Bronchial epithelial cell (primary cell): ENCODE data around the gene SMURF1. TPM values are rescaled to one million over a fixed set of nuclear protein-coding genes. Genes with fewer than 3 reads are reported as not detected.

Source experiments
- DNase-seq: peaks from one replicate; pipeline ENCODE4 v3.0.0-alpha.2; 2010; ENCODE audit warnings: low read depth
- FAIRE-seq: peaks from 2 replicates; lab custom pipeline; 2011; peaks lifted over from hg19 to GRCh38; lab: Jason Lieb, UNC
- H3K27me3 ChIP-seq: 2 replicates; pipeline ENCODE4 v1.5.1; 2011; ENCODE audit warnings: low read length; ENCODE audit not compliant: control insufficient read depth, insufficient read depth
- H3K36me3 ChIP-seq: 2 replicates; pipeline ENCODE4 v1.5.1; 2011; ENCODE audit warnings: low read length; ENCODE audit not compliant: control insufficient read depth, insufficient read depth
- H3K4me3 ChIP-seq: 2 replicates; pipeline ENCODE4 v1.5.1; 2011; ENCODE audit warnings: mild to moderate bottlenecking, low read depth, low read length, control low read depth
- total RNA-seq: library from RNA; depleted of rRNA; stranded (reverse); fragments of >200 nt; gene quantifications from 2 replicates; pipeline ENCODE4 v1.2.1, GENCODE V29; 2014
- TF ChIP-seq, protein P1 (sequence below): IDR thresholded peaks from 2 replicates; pipeline ENCODE4 v1.5.1; 2011; ENCODE audit warnings: mild to moderate bottlenecking, moderate library complexity, low read length, control low read depth, inconsistent platforms; ENCODE audit not compliant: insufficient read depth, severe bottlenecking

The SMURF1 gene
- total RNA-seq, 1 donor from 2014 or later = 42.4 TPM

DNA sequence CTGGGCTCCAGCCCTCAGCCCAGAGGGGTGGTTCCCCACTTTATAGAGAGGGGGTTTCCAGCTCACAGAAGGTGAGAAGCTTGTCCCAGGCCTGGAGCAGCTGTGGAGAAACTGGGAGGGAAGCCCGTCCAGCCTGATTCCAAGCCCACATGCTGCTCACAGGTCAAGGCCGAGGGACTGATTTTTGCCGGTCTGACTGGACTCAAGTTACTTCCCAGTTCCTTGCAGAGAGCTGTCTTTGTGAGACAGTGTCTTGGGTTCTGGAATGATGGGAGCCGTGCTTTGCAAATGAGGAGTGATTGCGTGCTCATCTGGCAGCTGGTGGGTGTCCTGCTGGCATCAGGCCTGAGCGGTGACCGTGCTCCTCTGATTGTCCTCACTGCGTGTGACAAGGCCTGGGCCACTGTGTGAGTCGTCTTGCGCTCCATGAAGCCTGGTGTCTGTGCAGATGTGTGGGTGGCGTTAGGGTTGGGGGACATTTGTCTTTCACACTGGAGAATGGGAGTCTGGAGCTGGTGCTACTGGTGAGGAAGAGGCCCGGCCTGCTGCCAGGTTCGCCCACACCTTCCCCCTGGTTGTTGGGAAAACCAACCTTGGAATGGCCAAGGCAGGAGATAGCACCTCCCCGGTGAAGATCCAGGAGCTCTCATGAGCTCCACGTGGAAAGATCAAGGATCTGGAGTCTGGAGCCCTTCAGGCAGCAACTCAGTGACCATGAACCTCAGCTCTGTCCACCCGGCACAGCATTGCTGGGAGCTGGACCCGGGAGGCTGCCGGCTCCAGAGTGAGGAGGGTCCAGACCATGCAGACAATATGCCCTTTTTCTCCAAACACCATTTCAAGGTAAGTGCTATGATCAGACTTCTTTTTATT, 129.6 kb downstream of the SMURF1 start:
- H3K4me3 ChIP-seq = no peak overlapping the region
- peaks cover 27% of the 10 kb centered on the region for H3K36me3 ChIP-seq
- no peak for DNase-seq
- TF ChIP-seq, protein P1, sequence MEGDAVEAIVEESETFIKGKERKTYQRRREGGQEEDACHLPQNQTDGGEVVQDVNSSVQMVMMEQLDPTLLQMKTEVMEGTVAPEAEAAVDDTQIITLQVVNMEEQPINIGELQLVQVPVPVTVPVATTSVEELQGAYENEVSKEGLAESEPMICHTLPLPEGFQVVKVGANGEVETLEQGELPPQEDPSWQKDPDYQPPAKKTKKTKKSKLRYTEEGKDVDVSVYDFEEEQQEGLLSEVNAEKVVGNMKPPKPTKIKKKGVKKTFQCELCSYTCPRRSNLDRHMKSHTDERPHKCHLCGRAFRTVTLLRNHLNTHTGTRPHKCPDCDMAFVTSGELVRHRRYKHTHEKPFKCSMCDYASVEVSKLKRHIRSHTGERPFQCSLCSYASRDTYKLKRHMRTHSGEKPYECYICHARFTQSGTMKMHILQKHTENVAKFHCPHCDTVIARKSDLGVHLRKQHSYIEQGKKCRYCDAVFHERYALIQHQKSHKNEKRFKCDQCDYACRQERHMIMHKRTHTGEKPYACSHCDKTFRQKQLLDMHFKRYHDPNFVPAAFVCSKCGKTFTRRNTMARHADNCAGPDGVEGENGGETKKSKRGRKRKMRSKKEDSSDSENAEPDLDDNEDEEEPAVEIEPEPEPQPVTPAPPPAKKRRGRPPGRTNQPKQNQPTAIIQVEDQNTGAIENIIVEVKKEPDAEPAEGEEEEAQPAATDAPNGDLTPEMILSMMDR = no peak
- no peaks in the 10 kb centered on the region for H3K27me3 ChIP-seq
- peak; percentile 83 for FAIRE-seq

DNA sequence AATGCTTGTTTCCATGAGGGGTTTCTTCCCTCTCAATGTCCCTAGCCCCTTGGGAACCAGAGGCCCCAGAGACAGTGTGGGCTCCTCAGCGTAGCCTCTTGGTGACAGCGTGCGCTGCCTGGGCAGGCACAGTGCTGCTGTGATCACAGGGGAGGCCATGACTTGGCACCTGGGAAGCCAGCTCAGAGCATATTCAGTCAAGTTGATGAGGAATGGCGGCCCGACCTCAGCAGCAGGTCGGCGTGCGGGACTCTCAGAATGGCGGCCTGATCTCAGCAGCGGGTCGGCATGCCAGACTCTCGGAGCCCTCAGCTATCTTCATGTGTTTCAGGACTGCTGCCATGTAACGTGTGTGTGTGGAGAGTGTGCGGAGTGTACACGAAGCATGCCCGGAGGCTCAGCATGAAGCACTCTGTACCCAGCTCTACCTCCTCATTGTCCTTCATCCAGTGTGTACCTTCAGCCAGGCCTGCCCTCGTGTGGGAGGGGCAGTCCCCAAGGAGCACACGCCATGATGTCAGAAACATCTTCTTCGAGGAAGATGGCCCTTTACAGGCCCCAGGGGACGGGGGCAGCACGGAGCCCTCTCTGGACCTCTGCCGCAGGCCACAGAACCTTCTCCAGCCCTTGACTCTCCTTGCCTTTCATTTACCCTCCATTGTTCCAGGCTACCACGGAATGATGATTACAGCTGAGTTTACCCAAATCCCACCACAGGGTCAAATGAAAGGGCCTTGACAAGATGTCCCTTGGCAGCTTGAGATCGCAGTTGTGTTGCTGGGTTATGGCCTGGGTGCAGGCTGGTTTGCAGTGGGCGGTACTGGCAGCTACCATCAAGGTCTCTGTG, 130.4 kb downstream of the SMURF1 start:
- DNase-seq (no peak), FAIRE-seq (no peak)
- TF ChIP-seq, protein P1 = no peak
- Histone ChIP-seq H3K27me3 (no peaks in the 10 kb centered on the region), H3K36me3 (peaks cover 29% of the 10 kb centered on the region), H3K4me3 (no peak overlapping the region)

DNA sequence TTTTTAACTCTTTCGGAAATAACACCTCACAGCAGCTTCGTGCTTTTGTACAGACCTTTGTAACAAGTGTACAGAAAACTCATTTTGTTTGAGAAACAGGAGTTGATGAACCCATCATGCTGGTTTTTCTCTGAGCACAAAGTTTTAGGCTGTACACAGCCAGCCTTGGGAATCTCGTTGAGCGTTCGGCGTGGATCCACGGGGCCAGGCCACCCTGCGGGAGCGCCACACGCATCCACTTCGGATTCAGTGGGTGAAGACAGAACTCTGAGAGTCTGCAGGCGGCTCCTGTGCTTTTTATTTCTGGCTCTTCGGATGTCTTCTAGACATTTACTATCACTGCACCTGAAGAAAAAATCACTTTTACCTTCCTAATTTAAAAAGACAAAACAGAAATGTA, 131.2 kb downstream of the SMURF1 start:
- TF ChIP-seq, protein P1 = no peak
- FAIRE-seq = no peak
- Histone ChIP-seq H3K27me3 (no peaks in the 10 kb centered on the region), H3K4me3 (no peak overlapping the region), H3K36me3 (peaks cover 33% of the 10 kb centered on the region)
- no peak for DNase-seq

DNA sequence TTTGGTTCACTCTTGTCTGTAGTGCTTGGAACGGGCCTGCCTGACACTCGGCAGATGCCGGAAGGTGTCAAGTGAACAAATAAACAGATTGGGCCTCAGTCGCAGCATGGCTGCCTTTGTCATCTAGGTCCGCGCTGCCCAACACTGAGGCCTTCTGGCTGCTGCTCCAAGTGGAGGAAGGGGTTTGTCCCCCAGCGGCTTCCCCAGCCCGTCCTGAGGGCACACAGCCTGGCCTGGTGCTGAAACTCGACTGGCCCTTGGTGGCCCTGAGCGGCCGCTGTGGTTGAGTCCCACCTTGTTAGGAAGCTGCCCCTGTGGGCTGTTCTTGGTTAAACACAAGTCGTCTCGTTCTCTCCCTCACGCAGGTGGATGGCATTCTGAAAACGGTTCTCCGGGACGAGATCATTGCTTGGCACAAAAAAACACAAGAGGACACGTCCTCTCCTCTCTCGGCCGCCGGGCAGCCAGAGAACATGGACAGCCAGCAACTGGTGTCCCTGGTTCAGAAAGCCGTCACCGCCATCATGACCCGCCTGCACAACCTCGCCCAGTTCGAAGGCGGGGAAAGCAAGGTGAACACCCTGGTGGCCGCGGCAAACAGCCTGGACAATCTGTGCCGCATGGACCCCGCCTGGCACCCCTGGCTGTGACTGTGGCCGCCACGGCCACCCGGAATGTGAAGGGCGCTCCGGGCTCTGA, 132.1 kb downstream of the SMURF1 start:
- FAIRE-seq (no peak), DNase-seq (no peak)
- TF ChIP-seq, protein P1 = no peak
- peaks cover 35% of the 10 kb centered on the region for H3K36me3 ChIP-seq
- no peaks in the 10 kb centered on the region for H3K27me3 ChIP-seq
- no peak overlapping the region for H3K4me3 ChIP-seq

DNA sequence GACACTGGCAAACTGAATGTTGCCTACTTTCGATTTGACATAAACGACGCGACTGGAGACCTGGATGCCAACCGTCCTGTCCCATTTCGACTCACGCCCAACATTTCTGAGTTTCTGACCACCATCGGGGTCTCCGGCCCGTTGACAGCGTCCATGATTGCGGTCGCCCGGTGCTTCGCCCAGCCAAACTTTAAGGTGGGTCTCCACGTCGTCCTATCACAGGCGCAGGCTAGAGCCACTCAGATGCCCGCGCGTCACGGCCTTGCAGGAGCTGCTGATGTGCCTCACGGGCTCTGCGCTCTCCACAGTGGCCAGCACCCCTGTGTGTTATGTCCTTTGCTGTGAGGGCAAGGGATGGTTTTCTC, 132.6 kb downstream of the SMURF1 start:
- TF ChIP-seq, protein P1 = no peak
- FAIRE-seq = no peak
- H3K36me3 ChIP-seq = peaks cover 37% of the 10 kb centered on the region
- no peak overlapping the region for H3K4me3 ChIP-seq
- no peak for DNase-seq
- H3K27me3 ChIP-seq = no peaks in the 10 kb centered on the region
